ENCODE measurements around the gene LMBR1.

LMBR1 gene

GRCh38 chr7:156772725-156773124 lies 120.3 kb downstream of the LMBR1 start:
- TF ChIP-seq, protein P1, sequence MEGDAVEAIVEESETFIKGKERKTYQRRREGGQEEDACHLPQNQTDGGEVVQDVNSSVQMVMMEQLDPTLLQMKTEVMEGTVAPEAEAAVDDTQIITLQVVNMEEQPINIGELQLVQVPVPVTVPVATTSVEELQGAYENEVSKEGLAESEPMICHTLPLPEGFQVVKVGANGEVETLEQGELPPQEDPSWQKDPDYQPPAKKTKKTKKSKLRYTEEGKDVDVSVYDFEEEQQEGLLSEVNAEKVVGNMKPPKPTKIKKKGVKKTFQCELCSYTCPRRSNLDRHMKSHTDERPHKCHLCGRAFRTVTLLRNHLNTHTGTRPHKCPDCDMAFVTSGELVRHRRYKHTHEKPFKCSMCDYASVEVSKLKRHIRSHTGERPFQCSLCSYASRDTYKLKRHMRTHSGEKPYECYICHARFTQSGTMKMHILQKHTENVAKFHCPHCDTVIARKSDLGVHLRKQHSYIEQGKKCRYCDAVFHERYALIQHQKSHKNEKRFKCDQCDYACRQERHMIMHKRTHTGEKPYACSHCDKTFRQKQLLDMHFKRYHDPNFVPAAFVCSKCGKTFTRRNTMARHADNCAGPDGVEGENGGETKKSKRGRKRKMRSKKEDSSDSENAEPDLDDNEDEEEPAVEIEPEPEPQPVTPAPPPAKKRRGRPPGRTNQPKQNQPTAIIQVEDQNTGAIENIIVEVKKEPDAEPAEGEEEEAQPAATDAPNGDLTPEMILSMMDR (IDR thresholded peaks at IDR 0.05; ENCODE audit: borderline replicate concordance, control extremely low read depth, extremely low read depth, insufficient read depth, missing control alignments), result no peak
- DNase-seq (ENCODE audit: low spot score), result no peak
- in situ Hi-C loops (cut with MboI; ENCODE audit: low sequenced_read_pairs, unreplicated experiment), result no loop called here

GRCh38 chr7:156768698-156769472 lies 124.1 kb downstream of the LMBR1 start:
- in situ Hi-C loops (cut with MboI; ENCODE audit: low sequenced_read_pairs, unreplicated experiment), result no loop called here
- TF ChIP-seq, protein P1 (IDR thresholded peaks at IDR 0.05; ENCODE audit: borderline replicate concordance, control extremely low read depth, extremely low read depth, insufficient read depth, missing control alignments), result no peak
- DNase-seq (ENCODE audit: low spot score), result no peak

GRCh38 chr7:156766666-156767065 lies 126.3 kb downstream of the LMBR1 start:
- no peak for DNase-seq (ENCODE audit: low spot score)
- TF ChIP-seq, protein P1 (IDR thresholded peaks at IDR 0.05; ENCODE audit: borderline replicate concordance, control extremely low read depth, extremely low read depth, insufficient read depth, missing control alignments), result no peak
- in situ Hi-C loops (cut with MboI; ENCODE audit: low sequenced_read_pairs, unreplicated experiment), result no loop called here

- TF ChIP-seq, protein P1 (IDR thresholded peaks at IDR 0.05; ENCODE audit: borderline replicate concordance, control extremely low read depth, extremely low read depth, insufficient read depth, missing control alignments), result no peak
- in situ Hi-C loops (cut with MboI; ENCODE audit: low sequenced_read_pairs, unreplicated experiment), result no loop called here
Measured at GRCh38 chr7:156765901-156766656, 126.9 kb downstream of the LMBR1 start.

GRCh38 chr7:156764766-156765165 lies 128.2 kb downstream of the LMBR1 start:
- DNase-seq (ENCODE audit: low spot score), result no peak
- TF ChIP-seq, protein P1 (IDR thresholded peaks at IDR 0.05; ENCODE audit: borderline replicate concordance, control extremely low read depth, extremely low read depth, insufficient read depth, missing control alignments), result no peak
- in situ Hi-C loops (cut with MboI; ENCODE audit: low sequenced_read_pairs, unreplicated experiment), result no loop called here

More at GRCh38 chr7:156765901-156766656, 126.9 kb downstream of the LMBR1 start:
- no peak for DNase-seq (ENCODE audit: low spot score)

GRCh38 chr7:156764016-156764669 lies 128.8 kb downstream of the LMBR1 start:
- no peak for DNase-seq (ENCODE audit: low spot score)
- in situ Hi-C loops (cut with MboI; ENCODE audit: low sequenced_read_pairs, unreplicated experiment), result no loop called here
- TF ChIP-seq, protein P1 (IDR thresholded peaks at IDR 0.05; ENCODE audit: borderline replicate concordance, control extremely low read depth, extremely low read depth, insufficient read depth, missing control alignments), result no peak
